K562 (cell line): ENCODE measurements around the gene ZBED2. TPM values are rescaled to one million over a fixed set of nuclear protein-coding genes. Genes with fewer than 3 reads are reported as not detected.

Experiments used
- BMI1 ChIP-seq: fragments of 150-350 bp; IDR thresholded peaks from 2 replicates; pipeline ENCODE4 v1.6.1; 2014; ENCODE audit warnings: low read length
- E2F3 ChIP-seq: fragments of 250-450 bp; sonication (Bioruptor Pico); IDR thresholded peaks from 2 replicates; pipeline ENCODE4 v1.4.0; 2020; ENCODE audit warnings: mild to moderate bottlenecking
- GTF2A2 ChIP-seq: IDR thresholded peaks from 2 replicates; pipeline ENCODE4 v1.6.1; 2016; ENCODE audit warnings: mild to moderate bottlenecking, missing genetic modification characterization, missing compliant biosample characterization
- MXI1 ChIP-seq: IDR thresholded peaks from 2 replicates; pipeline ENCODE4 v1.6.1; 2011; ENCODE audit warnings: low read depth, mild to moderate bottlenecking, improper control_type of control experiment, low read length
- NFE2 ChIP-seq: IDR thresholded peaks from 2 replicates; pipeline ENCODE4 v1.6.1; 2014; ENCODE audit warnings: antibody characterized with exemption, low read depth
- RBM22 ChIP-seq: fragments of 200-400 bp; formaldehyde crosslinking; IDR thresholded peaks from 2 replicates; pipeline ENCODE4 v1.6.1; 2018; ENCODE audit warnings: low read length, low read depth; ENCODE audit not compliant: poor library complexity, severe bottlenecking
- ZBTB17 ChIP-seq: fragments of 450-650 bp; formaldehyde crosslinking; IDR thresholded peaks from 2 replicates; pipeline ENCODE4 v1.4.0; 2020; ENCODE audit warnings: mild to moderate bottlenecking
- ZNF224 ChIP-seq: sonication (generic); formaldehyde crosslinking; IDR thresholded peaks from 2 replicates; pipeline ENCODE4 v1.8.0; 2022; ENCODE audit warnings: mild to moderate bottlenecking, missing genetic modification reagents
- ZNF3 ChIP-seq: fragments of 250-450 bp; sonication (Bioruptor Pico); IDR thresholded peaks from 2 replicates; pipeline ENCODE4 v1.5.0; 2021; ENCODE audit warnings: mild to moderate bottlenecking, moderate library complexity
- ZNF354B ChIP-seq: fragments of 250-450 bp; sonication (Bioruptor Pico); IDR thresholded peaks from 2 replicates; pipeline ENCODE4 v1.4.0; 2020
- ZNF830 ChIP-seq: fragments of 250-450 bp; sonication (Bioruptor Pico); IDR thresholded peaks from 2 replicates; pipeline ENCODE4 v1.5.0; 2021; ENCODE audit warnings: mild to moderate bottlenecking
- polyA plus RNA-seq, 8 experiments: library from polyadenylated mRNA; depleted of rRNA in 4 of 8; stranded (reverse) in 5 of 8; unstranded in 3 of 8; fragments of >200 nt; fragmentation: Nextera tagmentation in 2 of 8; fragmentation: Illumina TruSeq in 1 of 8; extraction: Ambion mirVana in 2 of 8; extraction: Trizol in 1 of 8; gene quantifications; 2 replicates each; pipeline versions ENCODE4 v1.2.1 to v1.2.3, GENCODE V29; 2011 to 2014; ENCODE audit warnings: inconsistent platforms in 1 of 8, missing spikeins in 1 of 8
- total RNA-seq, 7 experiments: library from RNA; depleted of rRNA in 6 of 7; stranded (reverse); fragments of >200 nt in 6 of 7; fragmentation: Illumina TruSeq in 2 of 7; extraction: Trizol in 2 of 7; gene quantifications; 2 replicates each; pipeline versions ENCODE4 v1.2.1 to v1.2.3, GENCODE V29; 2011 to 2021; ENCODE audit warnings: low replicate concordance in 1 of 7
- TF ChIP-seq, protein P1 (sequence below): fragments of 250-450 bp; sonication (Bioruptor Pico); IDR thresholded peaks from 2 replicates; pipeline ENCODE4 v1.4.0; 2020
- TF ChIP-seq, protein P2 (sequence below): sonication (generic); formaldehyde crosslinking; IDR thresholded peaks from 2 replicates; pipeline ENCODE4 v1.8.1; 2023; ENCODE audit warnings: missing genetic modification reagents, mild to moderate bottlenecking, borderline replicate concordance
- TF ChIP-seq, protein P3 (sequence below): fragments of 250-450 bp; sonication (Bioruptor Pico); IDR thresholded peaks from 2 replicates; pipeline ENCODE4 v1.6.1; 2021; ENCODE audit warnings: mild to moderate bottlenecking

The ZBED2 gene
- total and polyA plus RNA-seq, 9 of the 15 experiments (the other 6 are each of a cell fraction or from before 2014, with no cell fraction given), result 0.11 TPM; not detected in 8

DNA sequence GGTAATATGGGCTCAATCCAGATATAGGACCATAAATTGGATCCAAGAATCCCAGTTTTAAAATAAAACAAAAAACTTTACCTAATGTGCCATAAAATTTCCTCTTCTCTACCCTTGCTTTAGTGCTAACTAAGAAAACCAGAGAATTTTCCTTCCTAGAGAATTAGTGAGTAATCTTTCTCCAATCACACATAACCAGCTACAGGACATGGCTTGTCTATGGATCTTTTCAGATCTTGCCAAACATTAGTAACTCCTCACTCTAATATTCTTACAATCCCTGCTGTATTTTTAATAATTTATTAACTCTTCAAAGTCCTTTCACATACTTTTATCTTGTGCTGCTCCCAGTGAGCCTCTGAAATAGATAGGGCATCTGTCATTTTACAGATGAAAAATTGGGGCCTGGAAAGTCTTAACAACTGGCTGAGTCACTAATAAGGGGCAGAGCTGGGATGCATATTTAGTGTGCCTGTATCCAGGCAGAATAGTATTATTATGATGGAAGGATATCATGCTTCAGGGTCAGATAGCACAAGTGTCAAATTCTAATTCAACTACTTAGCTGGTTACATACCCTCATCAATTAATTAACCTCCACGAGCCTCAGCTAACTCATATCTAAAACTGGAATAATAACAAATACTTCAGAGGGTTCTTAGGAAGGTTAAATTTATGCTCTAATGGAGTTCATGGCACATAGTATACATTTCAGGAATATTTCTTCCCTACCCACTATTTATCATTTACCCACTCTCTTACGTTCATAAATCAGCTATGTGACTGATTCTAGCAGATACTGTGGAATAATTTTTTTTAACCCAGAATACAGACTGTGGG lies 5.6 kb downstream of the ZBED2 start (continued):
- TF ChIP-seq, protein P1, sequence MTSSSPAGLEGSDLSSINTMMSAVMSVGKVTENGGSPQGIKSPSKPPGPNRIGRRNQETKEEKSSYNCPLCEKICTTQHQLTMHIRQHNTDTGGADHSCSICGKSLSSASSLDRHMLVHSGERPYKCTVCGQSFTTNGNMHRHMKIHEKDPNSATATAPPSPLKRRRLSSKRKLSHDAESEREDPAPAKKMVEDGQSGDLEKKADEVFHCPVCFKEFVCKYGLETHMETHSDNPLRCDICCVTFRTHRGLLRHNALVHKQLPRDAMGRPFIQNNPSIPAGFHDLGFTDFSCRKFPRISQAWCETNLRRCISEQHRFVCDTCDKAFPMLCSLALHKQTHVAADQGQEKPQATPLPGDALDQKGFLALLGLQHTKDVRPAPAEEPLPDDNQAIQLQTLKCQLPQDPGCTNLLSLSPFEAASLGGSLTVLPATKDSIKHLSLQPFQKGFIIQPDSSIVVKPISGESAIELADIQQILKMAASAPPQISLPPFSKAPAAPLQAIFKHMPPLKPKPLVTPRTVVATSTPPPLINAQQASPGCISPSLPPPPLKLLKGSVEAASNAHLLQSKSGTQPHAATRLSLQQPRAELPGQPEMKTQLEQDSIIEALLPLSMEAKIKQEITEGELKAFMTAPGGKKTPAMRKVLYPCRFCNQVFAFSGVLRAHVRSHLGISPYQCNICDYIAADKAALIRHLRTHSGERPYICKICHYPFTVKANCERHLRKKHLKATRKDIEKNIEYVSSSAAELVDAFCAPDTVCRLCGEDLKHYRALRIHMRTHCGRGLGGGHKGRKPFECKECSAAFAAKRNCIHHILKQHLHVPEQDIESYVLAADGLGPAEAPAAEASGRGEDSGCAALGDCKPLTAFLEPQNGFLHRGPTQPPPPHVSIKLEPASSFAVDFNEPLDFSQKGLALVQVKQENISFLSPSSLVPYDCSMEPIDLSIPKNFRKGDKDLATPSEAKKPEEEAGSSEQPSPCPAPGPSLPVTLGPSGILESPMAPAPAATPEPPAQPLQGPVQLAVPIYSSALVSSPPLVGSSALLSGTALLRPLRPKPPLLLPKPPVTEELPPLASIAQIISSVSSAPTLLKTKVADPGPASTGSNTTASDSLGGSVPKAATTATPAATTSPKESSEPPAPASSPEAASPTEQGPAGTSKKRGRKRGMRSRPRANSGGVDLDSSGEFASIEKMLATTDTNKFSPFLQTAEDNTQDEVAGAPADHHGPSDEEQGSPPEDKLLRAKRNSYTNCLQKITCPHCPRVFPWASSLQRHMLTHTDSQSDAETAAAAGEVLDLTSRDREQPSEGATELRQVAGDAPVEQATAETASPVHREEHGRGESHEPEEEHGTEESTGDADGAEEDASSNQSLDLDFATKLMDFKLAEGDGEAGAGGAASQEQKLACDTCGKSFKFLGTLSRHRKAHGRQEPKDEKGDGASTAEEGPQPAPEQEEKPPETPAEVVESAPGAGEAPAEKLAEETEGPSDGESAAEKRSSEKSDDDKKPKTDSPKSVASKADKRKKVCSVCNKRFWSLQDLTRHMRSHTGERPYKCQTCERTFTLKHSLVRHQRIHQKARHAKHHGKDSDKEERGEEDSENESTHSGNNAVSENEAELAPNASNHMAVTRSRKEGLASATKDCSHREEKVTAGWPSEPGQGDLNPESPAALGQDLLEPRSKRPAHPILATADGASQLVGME, result no peak
- TF ChIP-seq GTF2A2 (tag) (no peak), MXI1 (no peak), ZNF3 (CRISPR knock-in tag) (no peak), E2F3 (CRISPR knock-in tag) (no peak), ZBTB17 (CRISPR knock-in tag) (no peak), NFE2 (no peak), ZNF830 (no peak), ZNF354B (CRISPR knock-in tag) (no peak), RBM22 (no peak), ZNF224 (CRISPR knock-in tag) (no peak), BMI1 (no peak)
- TF ChIP-seq, protein P2, sequence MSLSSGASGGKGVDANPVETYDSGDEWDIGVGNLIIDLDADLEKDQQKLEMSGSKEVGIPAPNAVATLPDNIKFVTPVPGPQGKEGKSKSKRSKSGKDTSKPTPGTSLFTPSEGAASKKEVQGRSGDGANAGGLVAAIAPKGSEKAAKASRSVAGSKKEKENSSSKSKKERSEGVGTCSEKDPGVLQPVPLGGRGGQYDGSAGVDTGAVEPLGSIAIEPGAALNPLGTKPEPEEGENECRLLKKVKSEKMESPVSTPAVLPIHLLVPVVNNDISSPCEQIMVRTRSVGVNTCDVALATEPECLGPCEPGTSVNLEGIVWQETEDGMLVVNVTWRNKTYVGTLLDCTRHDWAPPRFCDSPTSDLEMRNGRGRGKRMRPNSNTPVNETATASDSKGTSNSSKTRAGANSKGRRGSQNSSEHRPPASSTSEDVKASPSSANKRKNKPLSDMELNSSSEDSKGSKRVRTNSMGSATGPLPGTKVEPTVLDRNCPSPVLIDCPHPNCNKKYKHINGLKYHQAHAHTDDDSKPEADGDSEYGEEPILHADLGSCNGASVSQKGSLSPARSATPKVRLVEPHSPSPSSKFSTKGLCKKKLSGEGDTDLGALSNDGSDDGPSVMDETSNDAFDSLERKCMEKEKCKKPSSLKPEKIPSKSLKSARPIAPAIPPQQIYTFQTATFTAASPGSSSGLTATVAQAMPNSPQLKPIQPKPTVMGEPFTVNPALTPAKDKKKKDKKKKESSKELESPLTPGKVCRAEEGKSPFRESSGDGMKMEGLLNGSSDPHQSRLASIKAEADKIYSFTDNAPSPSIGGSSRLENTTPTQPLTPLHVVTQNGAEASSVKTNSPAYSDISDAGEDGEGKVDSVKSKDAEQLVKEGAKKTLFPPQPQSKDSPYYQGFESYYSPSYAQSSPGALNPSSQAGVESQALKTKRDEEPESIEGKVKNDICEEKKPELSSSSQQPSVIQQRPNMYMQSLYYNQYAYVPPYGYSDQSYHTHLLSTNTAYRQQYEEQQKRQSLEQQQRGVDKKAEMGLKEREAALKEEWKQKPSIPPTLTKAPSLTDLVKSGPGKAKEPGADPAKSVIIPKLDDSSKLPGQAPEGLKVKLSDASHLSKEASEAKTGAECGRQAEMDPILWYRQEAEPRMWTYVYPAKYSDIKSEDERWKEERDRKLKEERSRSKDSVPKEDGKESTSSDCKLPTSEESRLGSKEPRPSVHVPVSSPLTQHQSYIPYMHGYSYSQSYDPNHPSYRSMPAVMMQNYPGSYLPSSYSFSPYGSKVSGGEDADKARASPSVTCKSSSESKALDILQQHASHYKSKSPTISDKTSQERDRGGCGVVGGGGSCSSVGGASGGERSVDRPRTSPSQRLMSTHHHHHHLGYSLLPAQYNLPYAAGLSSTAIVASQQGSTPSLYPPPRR (CRISPR knock-in tag), result no peak
- TF ChIP-seq, protein P3, sequence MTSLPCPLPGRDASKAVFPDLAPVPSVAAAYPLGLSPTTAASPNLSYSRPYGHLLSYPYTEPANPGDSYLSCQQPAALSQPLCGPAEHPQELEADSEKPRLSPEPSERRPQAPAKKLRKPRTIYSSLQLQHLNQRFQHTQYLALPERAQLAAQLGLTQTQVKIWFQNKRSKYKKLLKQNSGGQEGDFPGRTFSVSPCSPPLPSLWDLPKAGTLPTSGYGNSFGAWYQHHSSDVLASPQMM (CRISPR knock-in tag), result no peak
